Measurements from ENCODE around the gene SLN.

- no peak for TF ChIP-seq CTCF (conservative IDR thresholded peaks at IDR 0.05; ENCODE audit: low read length)
- no peak for TF ChIP-seq EZH2phosphoT487 (IDR thresholded peaks at IDR 0.05; ENCODE audit: borderline replicate concordance)
Measured at GRCh38 chr11:107744736-107745135, 32.9 kb upstream of the SLN start.

Measured in Loucy (cell line).